ENCODE results near the gene OR1B1.
"Not testable (repeated sequence)": the region's sequence is repeated elsewhere in the genome, so short reads cannot be mapped to it uniquely, and the experiment has no call there.

OR1B1 gene

GRCh38 chr9:122657527-122657926, at the start of gene OR1B1:
OR1B1 (minus strand) TSS chr9:122657627.
- DNase-seq (ENCODE audit: low read depth): no peak

- no peak for DNase-seq (ENCODE audit: low read depth)
Measured at GRCh38 chr9:122695696-122696095, 38.3 kb upstream of the OR1B1 start.

GRCh38 chr9:122684851-122685250, 27.4 kb upstream of the OR1B1 start:
- DNase-seq (ENCODE audit: low read depth): no peak

GRCh38 chr9:122672481-122672880, 15.1 kb upstream of the OR1B1 start:
- no peak for DNase-seq (ENCODE audit: low read depth)

- DNase-seq (ENCODE audit: low read depth): no peak
Measured at GRCh38 chr9:122661416-122661815, 4.0 kb upstream of the OR1B1 start, which contains the start of gene OR1L1. OR1L1 (plus strand) TSS chr9:122661716; CDS start chr9:122661716, 0 bp downstream.

- DNase-seq (ENCODE audit: low read depth): no peak
Measured at GRCh38 chr9:122656378-122656777, 1.0 kb downstream of the OR1B1 start.

- no peak for DNase-seq (ENCODE audit: low read depth)
Measured at GRCh38 chr9:122642226-122642625, 15.2 kb downstream of the OR1B1 start.

GRCh38 chr9:122619996-122620395, 37.4 kb downstream of the OR1B1 start:
- DNase-seq (ENCODE audit: low read depth): no peak

GRCh38 chr9:122614362-122614761, 43.1 kb downstream of the OR1B1 start, which contains the start of gene OR1Q1:
OR1Q1 (plus strand) TSS chr9:122614738; CDS start chr9:122614738, 0 bp downstream.
- no peak for DNase-seq (ENCODE audit: low read depth)

GRCh38 chr9:122609804-122610203, 47.6 kb downstream of the OR1B1 start:
- DNase-seq (ENCODE audit: low read depth): no peak

- DNase-seq (ENCODE audit: low read depth): no peak
Measured at GRCh38 chr9:122606587-122606986, 50.8 kb downstream of the OR1B1 start.

- DNase-seq (ENCODE audit: low read depth): no peak
Measured at GRCh38 chr9:122605691-122606090, 51.7 kb downstream of the OR1B1 start.

GRCh38 chr9:122583284-122583683, 74.1 kb downstream of the OR1B1 start, which contains the start of gene OR1L8:
OR1L8 (minus strand) TSS chr9:122583384; CDS start chr9:122568477, 14,907 bp downstream.
- DNase-seq (ENCODE audit: low read depth): not testable (repeated sequence)

GRCh38 chr9:122580360-122580759, 77.1 kb downstream of the OR1B1 start:
- no peak for DNase-seq (ENCODE audit: low read depth)

- DNase-seq (ENCODE audit: low read depth): no peak
Measured at GRCh38 chr9:122579874-122580273, 77.6 kb downstream of the OR1B1 start.
